ENCODE measurements around the gene LHB.

Gene LHB

DNA sequence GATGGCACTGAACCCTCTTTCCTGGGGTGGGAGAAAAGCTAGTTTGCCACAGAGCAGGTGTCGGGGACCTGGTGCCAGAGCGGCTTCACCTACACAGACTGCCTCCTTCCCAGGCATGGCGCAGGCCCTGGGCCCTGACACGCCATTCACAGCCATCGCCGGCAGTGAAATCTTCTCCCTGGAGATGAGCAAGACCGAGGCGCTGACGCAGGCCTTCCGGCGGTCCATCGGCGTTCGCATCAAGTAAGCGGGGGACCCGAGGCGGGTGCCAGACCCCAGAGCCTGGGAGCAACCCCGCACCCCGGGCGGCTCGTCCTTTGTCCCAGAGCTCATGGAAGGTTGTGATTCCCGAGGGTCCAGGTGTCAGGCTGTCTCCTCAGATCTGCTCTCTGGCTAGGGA lies 10.0 kb downstream of the LHB start:
- TF ChIP-seq CTCF (IDR thresholded peaks at IDR 0.05; ENCODE audit: borderline replicate concordance, insufficient read depth, low read depth, low read length): no peak
- no peak overlapping the region for H3K4me3 ChIP-seq (ENCODE audit: low read depth, low read length)

DNA sequence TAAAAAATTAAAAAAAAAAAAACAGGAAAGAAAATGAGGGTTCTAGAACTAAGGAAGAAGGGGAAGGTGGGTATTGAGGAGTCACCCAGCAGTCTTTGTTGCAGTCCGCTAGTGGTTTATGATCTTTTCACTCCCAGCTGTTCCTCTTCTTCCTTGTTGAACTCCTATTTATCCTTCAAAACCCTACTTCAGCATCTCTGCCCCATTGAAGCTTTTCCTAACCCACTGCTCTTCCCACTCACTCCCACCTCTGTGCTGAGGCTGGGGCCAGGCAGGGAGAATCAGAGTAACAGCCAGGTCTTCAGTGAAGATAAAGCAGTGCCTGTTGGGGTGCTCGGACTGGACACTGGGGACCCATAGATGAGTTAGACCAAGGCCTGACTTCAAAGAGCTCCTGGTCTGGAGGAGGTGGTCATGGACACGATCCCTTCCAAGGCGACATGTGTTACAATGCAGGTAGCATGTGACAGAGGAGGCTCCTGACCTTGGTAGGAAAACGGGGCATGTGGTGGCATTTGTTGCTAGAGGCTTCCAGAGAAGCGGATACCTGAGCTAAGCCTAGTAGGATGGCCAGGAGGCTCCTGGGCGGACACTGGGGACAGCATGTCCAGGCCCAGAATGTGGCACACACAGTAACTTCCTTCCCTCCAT lies 11.8 kb downstream of the LHB start:
- no peak overlapping the region for H3K4me3 ChIP-seq (ENCODE audit: low read depth, low read length)
- TF ChIP-seq CTCF (IDR thresholded peaks at IDR 0.05; ENCODE audit: borderline replicate concordance, insufficient read depth, low read depth, low read length): no peak

- TF ChIP-seq CTCF (IDR thresholded peaks at IDR 0.05; ENCODE audit: borderline replicate concordance, insufficient read depth, low read depth, low read length): no peak
Observed at GRCh38 chr19:49004133-49004532, 12.8 kb downstream of the LHB start.

DNA sequence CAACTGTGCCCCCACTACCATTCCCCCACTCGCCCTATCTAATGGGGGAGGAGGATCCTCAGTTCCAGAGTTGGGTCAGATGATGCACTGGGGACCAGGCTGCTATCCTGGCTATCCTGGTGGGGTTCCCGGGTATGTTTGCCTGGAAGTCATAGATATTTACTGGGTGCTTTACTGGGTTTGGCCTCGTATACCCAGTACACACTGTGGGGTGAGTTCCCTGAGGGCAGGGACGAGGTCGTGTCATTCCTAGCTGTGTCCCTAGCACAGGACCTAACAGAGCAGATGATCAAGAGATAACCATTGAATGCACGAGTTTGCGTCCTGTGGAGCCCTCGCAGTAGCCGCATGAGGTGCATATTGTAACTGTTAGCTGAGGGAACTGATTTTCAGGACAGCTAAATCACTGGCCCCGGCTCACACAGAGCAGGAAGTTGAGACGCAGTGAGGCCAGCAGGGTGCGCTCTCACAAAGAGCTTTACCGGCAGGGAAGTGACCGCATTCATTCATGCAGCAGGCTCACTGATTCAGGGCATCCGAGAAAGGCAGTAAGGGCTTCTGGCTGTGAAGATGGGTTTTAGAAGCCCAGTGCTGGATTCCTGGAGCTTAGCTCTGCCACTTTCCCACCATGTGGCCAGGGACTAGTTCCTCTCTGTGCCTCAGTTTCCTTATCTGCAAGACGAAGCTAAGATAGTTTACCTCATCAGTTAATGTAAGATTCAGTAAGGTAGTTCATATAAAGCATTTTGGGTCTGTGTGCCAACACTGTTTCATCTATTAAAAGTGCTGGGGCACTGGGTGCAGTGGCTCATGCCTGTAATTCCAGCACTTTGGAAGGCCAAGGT lies 17.2 kb downstream of the LHB start:
- TF ChIP-seq CTCF (IDR thresholded peaks at IDR 0.05; ENCODE audit: borderline replicate concordance, insufficient read depth, low read depth, low read length): peak; percentile 85
- no peak overlapping the region for H3K4me3 ChIP-seq (ENCODE audit: low read depth, low read length)

More at GRCh38 chr19:49004133-49004532, 12.8 kb downstream of the LHB start:
- H3K4me3 ChIP-seq (ENCODE audit: low read depth, low read length): no peak overlapping the region

- peak; percentile 51; the same call in 1 of the 2 replicates for TF ChIP-seq CTCF (IDR thresholded peaks at IDR 0.05; ENCODE audit: borderline replicate concordance, insufficient read depth, low read depth, low read length)
- H3K4me3 ChIP-seq (ENCODE audit: low read depth, low read length): no peak overlapping the region
Observed at GRCh38 chr19:48997972-48998371, 18.9 kb downstream of the LHB start.

DNA sequence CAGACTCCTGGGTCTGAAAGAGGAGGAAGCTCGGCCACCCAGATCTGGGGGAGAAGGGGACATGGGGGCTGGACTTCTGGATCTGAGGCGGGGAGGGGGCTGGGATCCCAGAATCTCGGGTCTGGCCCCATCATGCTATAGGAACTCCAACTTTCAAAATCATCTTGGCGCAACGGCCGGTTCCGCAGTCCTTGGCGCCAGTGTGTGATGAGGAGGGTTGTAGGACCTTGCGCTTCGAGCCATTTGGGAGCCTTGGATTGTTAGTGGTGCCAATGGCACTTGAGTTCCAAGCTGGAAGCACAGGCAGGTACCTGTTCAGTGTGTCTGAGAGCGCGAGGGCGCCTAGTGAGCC lies 22.9 kb downstream of the LHB start:
- peak overlapping the region; percentile 83 for H3K4me3 ChIP-seq (ENCODE audit: low read depth, low read length)
- no peak for TF ChIP-seq CTCF (IDR thresholded peaks at IDR 0.05; ENCODE audit: borderline replicate concordance, insufficient read depth, low read depth, low read length)

Data from GM12875 (cell line).